DND-41 (cell line): ENCODE data around the gene ALDH1A1.

Experiments
- EZH2 ChIP-seq: IDR thresholded peaks from 3 replicates; pipeline ENCODE4 v1.6.1; 2012; ENCODE audit warnings: borderline replicate concordance, low read depth, mild to moderate bottlenecking, moderate library complexity, low read length, inconsistent platforms; ENCODE audit not compliant: severe bottlenecking
- TF ChIP-seq, protein P1 (sequence below): IDR thresholded peaks from 2 replicates; pipeline ENCODE4 v1.5.1; 2012; ENCODE audit warnings: borderline replicate concordance, low read length, moderate library complexity, mild to moderate bottlenecking; ENCODE audit not compliant: poor library complexity, severe bottlenecking; ENCODE audit errors: extremely low read depth

DNA sequence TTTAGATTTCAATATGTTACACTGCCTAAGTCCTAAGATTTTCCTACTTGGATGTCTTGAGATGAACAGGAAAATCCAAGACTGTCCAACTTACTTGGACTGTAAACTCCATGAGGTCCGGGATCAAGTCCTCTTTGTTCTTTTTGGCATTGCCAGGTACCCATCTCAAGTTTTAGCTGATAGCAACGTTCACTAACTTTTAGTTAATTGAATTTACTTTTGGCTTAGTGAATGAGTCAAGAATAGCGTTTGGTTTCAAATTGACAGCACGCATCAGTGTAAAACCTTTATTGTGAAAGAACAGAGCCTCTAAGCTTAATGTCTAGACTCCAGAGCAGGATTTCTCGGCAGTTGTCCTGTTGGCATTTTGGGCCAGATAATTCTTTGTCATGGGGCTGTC lies 37.2 kb downstream of the ALDH1A1 start:
- TF ChIP-seq, protein P1, sequence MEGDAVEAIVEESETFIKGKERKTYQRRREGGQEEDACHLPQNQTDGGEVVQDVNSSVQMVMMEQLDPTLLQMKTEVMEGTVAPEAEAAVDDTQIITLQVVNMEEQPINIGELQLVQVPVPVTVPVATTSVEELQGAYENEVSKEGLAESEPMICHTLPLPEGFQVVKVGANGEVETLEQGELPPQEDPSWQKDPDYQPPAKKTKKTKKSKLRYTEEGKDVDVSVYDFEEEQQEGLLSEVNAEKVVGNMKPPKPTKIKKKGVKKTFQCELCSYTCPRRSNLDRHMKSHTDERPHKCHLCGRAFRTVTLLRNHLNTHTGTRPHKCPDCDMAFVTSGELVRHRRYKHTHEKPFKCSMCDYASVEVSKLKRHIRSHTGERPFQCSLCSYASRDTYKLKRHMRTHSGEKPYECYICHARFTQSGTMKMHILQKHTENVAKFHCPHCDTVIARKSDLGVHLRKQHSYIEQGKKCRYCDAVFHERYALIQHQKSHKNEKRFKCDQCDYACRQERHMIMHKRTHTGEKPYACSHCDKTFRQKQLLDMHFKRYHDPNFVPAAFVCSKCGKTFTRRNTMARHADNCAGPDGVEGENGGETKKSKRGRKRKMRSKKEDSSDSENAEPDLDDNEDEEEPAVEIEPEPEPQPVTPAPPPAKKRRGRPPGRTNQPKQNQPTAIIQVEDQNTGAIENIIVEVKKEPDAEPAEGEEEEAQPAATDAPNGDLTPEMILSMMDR = no peak
- TF ChIP-seq EZH2 = no peak
